Stimulated activated CD4-positive, alpha-beta T cell treated with anti-CD3 and anti-CD28 coated beads, Interleukin-1b, Interleukin-23, amount 100 ng/mL, for 24 hours (primary cell): ENCODE data around the gene ATP5ME.

ENCODE experiments used
- DNase-seq, 4 experiments: peaks; one replicate each; pipeline ENCODE4 v3.0.0-alpha.2; 2020; ENCODE audit warnings: low read depth in 4 of 4, low spot score in 1 of 4

ATP5ME gene

DNA sequence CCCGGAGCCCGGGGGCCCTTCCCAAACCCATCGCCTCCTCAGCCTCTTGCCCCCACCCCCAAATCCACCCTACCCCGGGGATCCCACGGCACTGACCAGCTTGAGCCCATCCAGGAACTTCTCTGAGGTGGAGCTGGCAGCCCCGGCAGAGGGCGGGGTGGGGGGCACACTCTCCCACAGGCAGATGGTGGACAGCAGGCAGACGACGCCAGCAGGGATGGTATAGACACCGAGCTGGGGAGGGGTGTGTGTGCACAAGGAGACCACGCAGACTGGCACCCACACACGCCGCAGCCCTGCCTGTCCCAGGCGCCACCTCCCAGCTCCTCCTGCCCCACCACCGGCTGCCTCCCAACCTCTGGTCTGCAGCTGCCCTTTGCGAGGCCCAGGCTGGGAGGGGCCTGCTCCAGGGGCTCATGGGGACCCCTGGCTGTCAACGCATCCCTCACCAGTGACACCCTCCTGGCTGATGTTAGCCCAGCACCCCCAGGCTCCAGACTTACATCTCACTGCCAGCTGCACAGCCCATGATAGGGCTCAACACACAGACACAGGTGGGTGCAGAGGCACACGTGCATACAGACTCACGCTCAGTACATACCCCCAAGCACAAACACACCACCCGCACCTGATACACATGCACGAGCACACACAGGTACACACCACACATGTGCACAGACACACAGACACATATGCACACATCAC, 10.7 kb upstream of the ATP5ME start:
- DNase-seq, result no peak

DNA sequence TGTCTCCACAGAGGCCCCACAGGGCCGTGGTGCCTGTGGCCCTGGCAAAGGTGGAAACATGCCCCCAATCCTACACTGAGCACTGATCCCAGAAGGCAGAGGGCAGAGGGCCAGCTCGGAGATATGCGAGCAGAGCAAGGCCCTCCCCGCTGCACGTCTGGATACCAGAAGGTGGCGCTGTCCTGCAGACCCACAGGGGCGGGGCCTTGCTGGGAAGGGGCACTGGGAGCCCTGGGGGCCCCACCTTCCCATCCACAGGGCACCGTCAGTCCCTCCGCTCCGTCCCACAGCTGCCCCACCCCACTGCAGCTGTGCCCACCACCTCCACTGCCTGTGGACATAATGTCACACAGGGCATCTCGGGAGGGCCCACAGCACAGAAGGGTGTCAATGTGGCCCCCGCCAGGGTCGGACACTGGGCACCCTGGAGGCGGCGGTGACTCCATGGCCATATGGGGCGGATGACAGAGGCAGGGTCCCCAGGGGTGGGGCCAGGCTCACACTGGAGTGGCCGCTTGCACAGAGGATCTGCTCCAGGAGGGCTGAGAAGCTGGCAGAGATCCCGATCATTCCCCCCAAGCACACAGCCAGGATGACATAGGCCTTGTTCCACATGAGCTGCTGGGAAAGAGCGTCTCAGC, 10.0 kb upstream of the ATP5ME start:
- no peak for DNase-seq

DNA sequence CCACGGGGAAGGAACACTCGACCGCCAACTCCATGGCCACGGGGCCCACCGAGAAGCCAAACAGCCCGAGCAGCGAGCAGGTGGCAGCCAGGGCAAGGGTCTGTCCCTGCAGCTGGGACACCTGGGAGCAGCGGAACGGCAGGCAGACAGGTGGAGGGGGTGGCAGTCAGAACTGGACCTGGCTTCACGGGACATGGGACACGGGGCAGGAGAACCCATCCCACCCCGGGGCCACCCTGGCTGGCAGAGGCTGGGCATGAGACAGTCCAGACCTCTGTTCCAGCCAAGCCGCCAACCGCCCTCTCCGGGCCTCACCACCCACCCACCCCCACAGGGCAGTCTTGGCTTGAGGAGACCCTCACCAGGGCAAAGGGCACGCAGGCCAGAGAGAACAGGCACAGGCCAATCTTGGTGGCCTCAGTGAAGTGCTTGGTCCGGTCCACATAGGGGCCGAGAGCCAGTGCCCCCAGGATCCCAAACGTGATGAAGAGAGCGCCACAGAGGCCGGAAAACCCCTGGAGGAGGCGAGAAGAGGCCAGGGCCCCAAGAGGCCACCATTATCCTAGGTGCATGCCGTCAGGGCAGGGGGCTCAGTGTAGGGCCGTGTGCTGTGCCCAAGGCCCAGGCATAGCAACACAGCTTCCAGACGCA, 9.3 kb upstream of the ATP5ME start:
- no peak for DNase-seq

DNA sequence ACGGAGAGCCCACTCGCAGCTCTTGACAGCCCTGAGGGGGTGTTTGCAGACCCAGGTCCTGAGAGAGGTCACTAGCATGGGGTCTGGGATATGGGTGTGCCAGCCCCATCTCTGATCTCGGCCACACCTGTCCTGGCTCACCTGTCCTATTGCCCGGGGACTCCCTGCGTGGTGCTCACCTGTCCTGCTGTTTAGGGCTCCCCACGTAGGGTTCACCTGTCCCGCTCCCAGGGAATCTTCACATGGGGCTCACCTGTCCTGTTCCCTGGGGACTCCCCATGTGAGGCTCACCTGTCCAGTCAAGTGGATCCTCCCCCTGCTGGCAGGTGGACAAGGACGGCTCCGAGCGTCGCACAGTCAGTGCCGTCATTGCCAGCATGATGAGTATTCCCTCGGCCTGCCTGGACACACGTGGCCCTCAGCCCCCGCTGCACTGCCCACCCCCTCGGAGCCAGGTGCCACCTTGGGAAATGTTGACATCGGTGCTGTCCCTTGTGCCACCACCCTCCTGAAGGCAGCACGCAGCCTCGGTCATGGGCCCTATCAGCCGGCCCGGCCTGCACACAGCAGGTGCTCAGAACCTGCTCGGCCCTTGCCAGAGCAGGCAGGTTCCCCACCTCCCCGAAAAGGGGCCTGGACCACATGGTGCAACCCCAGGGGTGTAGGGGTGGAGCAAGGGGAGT, 8.6 kb upstream of the ATP5ME start:
- no peak for DNase-seq

DNA sequence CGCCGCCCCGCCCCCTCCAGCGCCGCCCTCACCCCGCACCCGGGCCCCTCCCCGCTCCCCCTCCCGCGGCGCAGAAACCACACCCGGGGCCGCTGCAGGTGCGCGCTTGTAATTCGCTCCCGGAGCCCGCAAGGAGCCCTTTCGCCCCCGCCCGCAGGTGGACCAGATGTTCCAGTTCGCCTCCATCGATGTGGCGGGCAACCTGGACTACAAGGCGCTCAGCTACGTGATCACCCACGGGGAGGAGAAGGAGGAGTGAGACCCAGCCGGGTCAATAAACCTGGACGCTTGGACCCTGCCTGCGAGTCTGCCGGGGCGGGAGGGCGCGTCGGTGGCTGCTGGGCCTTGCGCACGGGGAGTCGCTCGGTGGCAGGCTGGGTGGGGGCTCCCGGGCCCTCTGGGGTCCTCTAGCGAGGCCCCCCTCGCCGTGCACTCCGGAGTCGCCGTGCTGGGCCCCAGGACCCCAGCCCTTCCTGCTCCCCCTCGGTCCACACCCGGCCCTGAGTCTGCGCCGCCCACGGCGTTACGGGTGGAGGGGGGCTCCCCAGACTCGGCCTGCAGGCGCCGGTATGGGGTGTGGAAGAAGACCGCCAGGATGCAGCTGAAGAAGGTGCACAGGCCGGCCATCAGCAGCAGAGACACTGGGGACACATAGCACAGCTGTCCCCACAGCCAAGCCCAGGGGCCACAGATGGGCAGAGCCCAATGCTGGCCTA, 7.8 kb upstream of the ATP5ME start:
- DNase-seq, result no peak

DNA sequence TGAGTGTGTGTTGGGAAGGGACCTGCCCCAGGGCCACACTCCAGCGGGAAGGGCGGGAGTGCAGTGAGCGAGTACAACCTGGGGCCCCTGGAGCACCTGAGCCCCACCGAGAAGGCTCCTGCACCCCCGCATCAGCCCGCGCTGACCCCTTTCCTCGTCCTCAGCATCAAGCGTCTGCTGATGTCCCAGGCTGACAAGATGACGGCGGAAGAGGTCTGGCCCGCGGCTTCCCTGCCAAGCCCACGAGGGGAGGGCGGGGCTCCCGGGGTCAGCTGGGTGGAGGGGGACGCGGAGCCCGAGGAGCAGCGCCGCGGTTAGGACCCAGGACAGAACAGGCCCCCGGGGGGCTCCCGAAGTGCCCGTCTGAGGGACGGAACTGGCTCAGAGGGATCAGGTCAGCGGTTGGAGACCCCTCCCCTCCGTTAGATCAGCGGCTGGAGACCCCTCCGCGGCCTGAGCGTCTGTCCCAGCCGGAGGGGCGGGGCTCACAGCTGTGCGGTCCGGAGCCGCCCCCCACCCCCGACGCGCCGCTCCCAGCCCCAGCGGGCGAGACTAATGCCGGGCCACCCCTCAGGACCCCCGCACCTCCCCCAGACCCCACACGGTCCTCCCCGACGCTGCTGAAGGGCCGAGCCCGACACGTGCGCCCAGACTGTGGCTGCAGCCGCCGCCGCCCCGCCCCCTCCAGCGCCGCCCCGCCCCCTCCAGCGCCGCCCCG, 7.0 kb upstream of the ATP5ME start:
- DNase-seq, result no peak

DNA sequence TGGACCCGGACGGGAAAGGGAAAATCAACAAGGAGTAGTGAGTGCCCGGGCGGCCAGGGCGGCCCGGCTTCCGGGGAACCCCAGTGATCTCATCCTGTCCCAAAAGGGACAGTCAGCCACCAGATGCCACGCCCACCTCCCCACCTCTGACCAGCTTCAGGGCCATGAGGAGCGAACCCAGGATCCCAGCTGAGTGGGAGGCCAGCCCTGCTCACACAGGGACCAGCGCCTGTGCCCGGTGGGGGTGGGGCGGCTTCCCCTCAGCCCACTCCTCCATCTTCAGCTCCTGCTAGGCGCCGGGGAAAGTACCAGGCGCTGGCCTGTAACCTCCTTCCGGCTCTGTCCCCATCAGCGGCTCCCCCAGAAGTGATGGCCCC, 6.5 kb upstream of the ATP5ME start:
- no peak for DNase-seq

DNA sequence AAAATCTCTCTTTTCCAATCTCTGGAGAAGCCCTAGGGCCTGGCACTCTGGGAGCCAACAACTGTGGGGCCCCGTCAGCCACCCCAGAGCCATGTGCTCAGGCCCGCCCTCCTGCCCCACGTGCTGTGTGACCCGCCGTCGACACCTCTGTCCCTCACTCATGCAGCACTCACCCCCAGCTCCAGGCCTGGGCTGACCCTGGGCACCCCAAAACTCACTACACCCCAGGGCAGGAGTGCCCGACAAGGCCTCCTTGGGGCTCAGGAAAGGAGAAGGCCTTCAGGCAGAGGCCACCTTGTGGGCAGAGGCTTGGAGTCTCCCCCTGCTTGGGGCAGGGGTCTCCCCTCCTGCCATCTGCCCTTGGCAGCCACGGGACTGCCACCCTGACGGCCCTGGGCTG, 6.0 kb upstream of the ATP5ME start:
- DNase-seq, result no peak

DNA sequence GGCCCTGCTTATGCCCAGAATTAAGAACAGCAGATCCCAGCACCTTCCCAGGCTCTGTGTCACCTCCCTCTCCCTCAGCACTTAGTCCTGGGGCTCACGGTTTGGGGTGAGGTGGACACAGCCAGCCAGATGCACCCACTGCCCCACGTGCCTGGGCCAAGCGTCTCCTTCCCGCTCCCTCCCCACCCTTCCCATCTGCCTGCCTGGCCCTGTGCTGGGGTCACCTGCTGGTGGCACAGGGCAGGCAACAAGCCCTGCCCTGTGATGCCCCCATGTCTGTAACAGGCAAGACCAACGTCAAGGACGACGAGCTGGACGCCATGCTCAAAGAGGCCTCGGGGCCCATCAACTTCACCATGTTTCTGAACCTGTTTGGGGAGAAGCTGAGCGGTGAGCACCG, 5.6 kb upstream of the ATP5ME start:
- no peak for DNase-seq

DNA sequence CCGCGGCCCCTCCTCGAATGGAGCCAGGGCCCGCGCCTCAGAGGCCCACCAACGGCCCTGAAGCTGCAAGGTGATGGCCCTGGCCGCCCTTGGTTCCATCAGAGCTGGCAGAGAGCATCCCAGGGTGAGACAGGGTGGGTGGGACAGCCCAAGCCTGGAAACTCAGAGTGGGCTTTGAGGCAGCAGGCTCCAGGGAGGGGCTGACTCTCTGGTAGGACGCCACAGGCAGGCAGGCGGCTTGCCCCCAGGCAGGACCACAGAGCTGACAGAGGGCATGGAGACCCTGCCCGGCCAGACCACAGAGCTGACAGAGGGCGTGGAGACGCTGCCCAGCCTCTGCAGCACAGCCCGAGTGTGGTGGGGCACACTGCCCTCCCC, 5.0 kb upstream of the ATP5ME start:
- no peak for DNase-seq

DNA sequence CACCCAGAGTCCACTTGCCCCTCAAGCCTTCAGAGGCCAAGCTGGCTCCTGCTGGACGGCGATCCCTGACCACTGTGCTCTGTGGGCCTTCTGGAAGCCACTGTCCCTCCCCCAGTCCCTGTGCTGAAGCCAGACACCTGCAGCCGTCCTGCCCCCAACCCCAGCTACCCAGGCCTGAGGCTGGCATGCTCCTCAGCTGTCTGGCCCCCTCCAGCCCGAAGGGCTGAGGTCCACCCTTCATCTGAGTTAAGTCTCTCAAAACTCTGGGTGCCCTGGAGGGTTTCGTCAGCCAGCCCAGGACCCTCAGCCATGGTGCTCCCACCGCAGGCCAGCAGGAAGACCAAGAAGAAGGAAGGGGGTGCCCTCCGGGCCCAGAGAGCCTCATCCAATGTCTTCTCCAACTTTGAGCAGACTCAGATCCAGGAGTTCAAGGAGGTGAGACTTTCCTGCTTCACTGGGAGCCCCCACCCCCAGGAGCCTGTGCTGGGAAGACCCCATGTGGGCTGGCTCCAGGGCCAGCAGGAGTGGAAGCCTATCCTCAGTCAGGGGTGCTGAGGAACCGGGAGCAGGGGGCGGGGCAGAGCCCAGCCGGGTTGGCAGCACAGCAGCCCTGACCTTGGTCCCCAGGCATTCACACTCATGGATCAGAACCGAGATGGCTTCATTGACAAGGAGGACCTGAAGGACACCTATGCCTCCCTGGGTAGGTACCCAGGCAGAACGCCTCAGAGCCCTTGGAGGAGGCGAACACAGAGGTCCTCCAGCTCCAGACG, 4.4 kb upstream of the ATP5ME start:
- DNase-seq, result no peak

DNA sequence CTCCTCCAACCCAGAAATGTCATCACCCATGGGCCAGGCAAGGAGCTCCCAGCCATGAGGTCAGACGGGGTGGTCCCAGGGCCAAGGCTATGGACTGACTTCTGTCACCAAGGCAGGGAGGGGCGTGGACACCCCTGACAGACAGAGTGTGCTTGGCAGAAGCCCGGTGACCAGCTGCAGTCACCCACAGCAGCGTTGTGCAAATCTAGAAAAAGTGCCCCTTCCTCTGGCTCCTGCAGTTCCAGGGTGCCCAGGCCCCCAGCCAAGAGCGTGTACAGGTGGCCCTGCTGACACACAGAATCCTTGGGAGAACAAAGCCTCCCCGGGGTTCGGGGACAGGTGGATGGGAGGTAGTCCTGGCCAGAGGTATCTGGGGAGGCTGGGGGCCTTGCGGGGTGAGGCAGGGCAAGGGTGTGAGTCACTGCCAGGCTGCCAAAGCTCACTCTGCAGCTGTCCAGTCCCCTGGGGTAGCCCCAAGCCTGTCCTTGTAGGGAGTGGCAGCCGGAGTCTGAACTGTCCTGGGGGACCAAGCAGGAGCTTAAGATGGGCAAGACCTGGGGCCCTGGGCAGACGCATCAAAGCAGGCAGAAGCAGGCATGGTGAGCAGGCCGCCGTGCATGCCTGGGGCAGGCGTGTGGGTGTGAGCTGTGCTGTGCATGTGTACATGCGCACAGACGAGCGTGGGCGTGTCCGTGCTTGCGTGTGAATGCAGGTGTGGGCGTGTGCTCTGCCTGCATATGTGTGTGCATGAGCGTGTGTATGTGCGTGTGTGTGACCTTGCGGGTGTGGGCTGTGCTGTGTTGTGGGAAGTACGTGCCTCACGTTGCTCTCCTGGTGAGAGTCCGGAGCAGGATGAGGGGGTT, 3.6 kb upstream of the ATP5ME start:
- no peak for DNase-seq

DNA sequence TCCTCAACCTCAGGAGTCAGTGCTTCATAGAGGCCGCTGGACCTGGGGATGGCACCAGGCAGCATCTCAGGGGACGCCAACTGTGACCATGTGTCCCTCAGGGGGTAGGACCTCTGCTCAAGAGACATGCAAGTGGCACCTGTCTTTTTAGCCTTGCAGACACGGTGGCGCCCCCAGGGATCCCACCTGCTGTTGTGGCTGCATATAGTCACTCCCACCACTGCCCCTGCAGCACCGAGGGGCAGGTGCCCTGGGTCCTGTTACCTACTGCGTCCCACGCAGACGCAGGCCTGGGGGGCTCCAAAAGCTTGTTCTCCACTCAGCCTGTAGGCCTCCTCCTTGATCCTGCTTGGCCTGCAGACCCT, 2.8 kb upstream of the ATP5ME start:
- DNase-seq, result no peak

DNA sequence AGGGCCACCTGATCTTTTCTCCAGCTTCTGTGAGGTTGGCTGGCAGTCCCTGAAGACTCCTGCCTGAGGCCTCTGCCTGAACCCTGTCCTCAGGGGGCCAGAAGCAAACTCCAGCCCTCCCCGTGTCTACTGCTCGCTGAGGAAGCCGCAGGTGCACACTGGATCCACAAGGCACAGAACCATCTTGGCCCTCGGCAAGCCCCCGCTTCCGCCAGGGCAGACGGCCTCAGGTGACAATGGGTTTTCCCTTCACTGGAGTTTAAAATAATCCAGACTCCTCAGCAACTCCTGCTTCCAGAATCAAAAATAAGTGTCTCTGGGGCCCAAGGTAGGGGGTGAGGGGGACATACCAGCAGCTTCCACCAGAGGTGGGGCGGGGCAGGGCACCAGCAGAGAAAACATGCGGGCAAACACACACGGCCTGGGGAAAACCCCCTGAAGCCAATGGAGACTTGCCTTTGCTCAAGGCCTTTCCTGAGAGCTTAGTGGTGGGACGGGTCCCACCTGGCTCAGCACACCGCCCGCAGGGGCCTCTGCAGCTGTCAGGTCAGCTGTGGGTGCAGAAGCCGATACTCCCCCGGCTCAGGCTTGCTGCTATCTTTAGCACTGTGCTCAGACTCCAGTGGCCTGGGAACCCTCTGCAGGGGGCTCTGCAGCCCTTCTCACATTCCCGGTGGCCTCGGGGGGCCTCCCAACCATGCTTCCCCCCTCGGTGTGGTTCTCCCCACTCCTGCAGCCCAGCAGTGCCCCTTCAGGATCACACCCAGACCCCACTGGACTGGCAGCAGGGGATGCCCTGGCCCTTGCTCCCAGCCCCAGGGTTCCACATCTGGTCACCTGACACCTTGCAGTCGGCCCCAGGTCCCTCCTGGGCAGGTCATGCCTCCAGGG, 2.1 kb upstream of the ATP5ME start:
- no peak for DNase-seq

DNA sequence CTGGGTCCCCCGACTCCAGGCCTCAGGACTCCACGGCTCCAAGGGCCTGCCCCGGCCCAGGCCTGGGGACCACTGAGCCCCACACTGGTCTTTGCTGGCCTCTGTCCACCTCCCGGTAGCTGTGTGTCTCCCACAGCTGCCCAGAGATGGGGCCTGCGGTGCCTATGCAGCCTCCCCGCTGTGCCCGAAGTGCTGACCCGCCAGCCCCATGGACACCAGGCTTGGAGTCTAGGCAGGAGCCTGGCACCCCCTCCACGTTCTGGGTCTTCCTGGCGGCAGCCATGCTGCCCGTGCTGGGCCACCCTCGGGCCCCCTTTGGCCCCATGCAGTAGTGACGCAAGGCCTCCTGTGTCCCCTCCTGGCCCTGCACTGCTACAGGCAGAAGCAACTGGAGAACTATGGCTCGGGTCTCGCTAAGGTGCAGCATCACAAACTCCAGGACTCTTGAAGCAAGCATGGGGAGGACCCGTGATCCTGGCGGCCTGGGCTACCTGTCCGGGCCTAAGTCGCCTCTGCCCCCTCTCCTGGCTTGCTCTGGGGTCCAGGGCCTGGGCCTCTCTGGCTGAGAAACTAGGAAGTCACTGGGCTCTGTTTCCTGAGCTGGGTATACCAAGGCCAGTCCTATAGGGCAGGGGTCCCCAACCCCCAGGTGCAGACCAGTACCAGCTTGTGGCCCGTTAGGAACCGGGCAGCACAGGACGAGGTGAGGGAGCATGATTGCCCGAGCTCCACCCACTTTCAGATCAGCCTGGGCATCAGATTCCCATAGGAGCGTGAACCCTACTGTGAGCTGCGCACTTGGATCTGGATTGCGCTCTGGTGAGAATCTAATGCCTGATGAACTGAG, 1.2 kb upstream of the ATP5ME start:
- DNase-seq, result no peak

DNA sequence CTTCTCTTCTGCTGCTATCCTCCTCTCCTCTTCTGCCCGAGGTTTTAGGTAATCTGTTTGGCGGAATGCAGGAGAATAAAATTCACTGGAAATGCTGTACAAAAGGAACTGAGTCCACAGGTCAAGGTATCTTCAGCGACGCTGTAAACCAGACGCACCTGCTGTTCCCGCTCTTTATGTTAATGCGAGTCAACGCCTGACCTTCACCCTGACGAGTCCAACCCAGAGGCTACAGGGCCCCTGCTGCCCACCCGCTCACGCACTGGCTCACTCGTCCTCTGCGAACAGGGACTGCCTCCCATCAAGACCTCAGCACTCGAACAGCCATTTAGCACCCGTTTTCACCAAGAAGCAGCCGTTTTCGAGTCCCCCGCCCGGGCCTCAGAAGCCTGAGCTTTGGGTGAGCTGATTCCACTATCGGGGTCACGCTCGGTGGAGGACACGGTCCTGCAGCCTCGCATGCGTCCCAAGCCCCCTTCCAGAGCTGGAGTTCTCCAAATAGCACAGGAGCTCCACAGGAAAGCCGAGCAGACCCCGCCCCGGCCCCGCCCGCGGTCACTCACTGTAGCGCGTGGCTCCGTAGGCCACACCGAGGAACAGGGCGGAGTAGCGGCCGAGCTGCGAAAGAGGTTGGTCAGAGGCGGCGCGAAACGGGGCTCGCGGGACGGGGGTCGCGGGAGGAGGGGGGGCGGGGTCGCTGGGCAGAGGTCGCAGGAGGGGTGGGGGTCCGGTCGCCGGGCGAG, 556 bp downstream of the ATP5ME start:
- DNase-seq, result no peak

DNA sequence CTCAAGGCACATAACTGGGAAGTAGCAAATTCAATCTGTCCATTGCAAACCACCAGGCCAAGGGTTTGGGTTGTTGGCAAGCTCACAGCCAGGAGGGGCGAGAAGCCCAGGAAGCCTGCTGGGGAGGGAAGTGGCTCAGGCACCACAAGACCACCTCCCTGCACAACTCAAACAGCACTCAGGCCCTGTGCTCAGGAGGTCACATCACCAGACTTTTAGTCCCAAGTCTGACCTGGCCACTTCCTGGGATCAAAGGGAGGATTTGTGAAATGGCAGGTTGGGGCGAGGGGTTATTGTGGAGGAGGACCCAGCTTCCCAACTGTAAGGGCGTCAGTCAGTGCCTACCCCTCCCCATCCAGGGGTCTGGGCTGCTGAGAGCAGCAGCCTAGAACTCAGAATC, 2.3 kb downstream of the ATP5ME start:
- DNase-seq, result no peak
